PC-3 (cell line): ENCODE results near the gene CTNND2. TPM values are rescaled to one million over a fixed set of nuclear protein-coding genes. Genes with fewer than 3 reads are reported as not detected.
A peak's percentile ranks its signal among the peaks of the same experiment; 100 is the strongest.

Experiments used
- ATAC-seq: fragments of 200-7000 bp; cut with Tn5 transposase; 2 replicates; pipeline ENCODE4 v1.9.1; 2020; ENCODE audit warnings: mild to moderate bottlenecking, moderate library complexity
- BruUV-seq: library from RNA; stranded (reverse); fragments of 400-500 nt; replicated peaks from 2 replicates; lab custom pipeline; 2021; lab: Mats Ljungman, UMichigan
- CTCF ChIA-PET: fragments of 300-600 bp; sonication (Branson Sonifier 250); formaldehyde crosslinking; loops from one replicate; lab custom pipeline; 2022; ENCODE audit warnings: antibody characterized with exemption; lab: Charles Lee
- POLR2A ChIA-PET: fragments of 300-600 bp; sonication (Branson Sonifier 250); formaldehyde crosslinking; loops from one replicate; lab custom pipeline; 2022; ENCODE audit warnings: antibody characterized with exemption; ENCODE audit not compliant: unreplicated experiment; lab: Charles Lee
- DNase-seq: peaks from one replicate; pipeline ENCODE4 v3.0.0-alpha.2; 2015
- H2AFZ ChIP-seq: fragments of 300-600 bp; sonication (generic); 2 replicates; pipeline ENCODE4 v1.6.0; 2016; ENCODE audit warnings: antibody characterized with exemption, low read length
- H3F3A ChIP-seq: fragments of 300-600 bp; sonication (generic); one replicate; pipeline ENCODE4 v1.6.0; 2017; ENCODE audit warnings: antibody characterized with exemption, low read length, control low read depth, mild to moderate bottlenecking; ENCODE audit not compliant: unreplicated experiment
- H3K27ac ChIP-seq: fragments of 300-600 bp; sonication (generic); 2 replicates; pipeline ENCODE4 v1.5.1; 2016; ENCODE audit warnings: mild to moderate bottlenecking, low read length
- H3K27me3 ChIP-seq: fragments of 300-600 bp; sonication (generic); 2 replicates; pipeline ENCODE4 v1.6.1; 2016; ENCODE audit warnings: low read length, mixed read lengths
- H3K36me3 ChIP-seq: fragments of 300-600 bp; sonication (generic); 2 replicates; pipeline ENCODE4 v1.6.1; 2016; ENCODE audit warnings: low read depth, mixed run types, low read length, mixed read lengths
- H3K4me1 ChIP-seq: fragments of 300-600 bp; sonication (generic); 2 replicates; pipeline ENCODE4 v1.5.1; 2016; ENCODE audit warnings: low read length; ENCODE audit not compliant: insufficient read depth
- H3K4me2 ChIP-seq: fragments of 300-600 bp; sonication (generic); 2 replicates; pipeline ENCODE4 v1.6.0; 2016; ENCODE audit warnings: low read length
- H3K4me3 ChIP-seq: fragments of 300-600 bp; sonication (generic); 2 replicates; pipeline ENCODE4 v1.5.1; 2016; ENCODE audit warnings: mild to moderate bottlenecking, low read length, mixed read lengths
- H3K79me2 ChIP-seq: fragments of 300-600 bp; sonication (generic); 2 replicates; pipeline ENCODE4 v1.6.1; 2017; ENCODE audit warnings: low read length, mixed read lengths
- H3K9ac ChIP-seq: fragments of 300-600 bp; sonication (generic); 2 replicates; pipeline ENCODE4 v1.6.0; 2016; ENCODE audit warnings: mild to moderate bottlenecking, low read length
- H3K9me2 ChIP-seq: fragments of 300-600 bp; sonication (generic); replicated peaks from 2 replicates; pipeline ENCODE4 v1.6.1; 2016; ENCODE audit warnings: mixed run types, low read length, mixed read lengths
- H3K9me3 ChIP-seq: fragments of 300-600 bp; sonication (generic); 2 replicates; pipeline ENCODE4 v1.6.1; 2016; ENCODE audit warnings: low read length, mixed read lengths
- H4K20me1 ChIP-seq: fragments of 300-600 bp; sonication (generic); 2 replicates; pipeline ENCODE4 v1.6.1; 2016; ENCODE audit warnings: low read length, mixed read lengths
- EZH2 ChIP-seq: fragments of 300-600 bp; sonication (generic); IDR thresholded peaks from one replicate; pipeline ENCODE4 v1.6.1; 2017; ENCODE audit warnings: antibody characterized with exemption, mild to moderate bottlenecking, low read length; ENCODE audit not compliant: unreplicated experiment
- EZH2phosphoT487 ChIP-seq: fragments of 300-600 bp; sonication (generic); IDR thresholded peaks from 2 replicates; pipeline ENCODE4 v1.6.1; 2018; ENCODE audit warnings: mild to moderate bottlenecking, antibody characterized with exemption, low read length, borderline replicate concordance
- intact Hi-C: fragments of 100-400 bp; cut with micrococcal nuclease; formaldehyde crosslinking; loops from 2 replicates; pipeline ENCODE4 v1.9.0; 2023
- total RNA-seq: library from RNA; depleted of rRNA; stranded (reverse); fragments of >200 nt; gene quantifications from 2 replicates; pipeline ENCODE4 v1.2.3, GENCODE V29; 2014
- TF ChIP-seq, protein P1 (sequence below): fragments of 300-600 bp; sonication (generic); conservative IDR thresholded peaks from 2 replicates; pipeline ENCODE4 v1.5.1; 2017; ENCODE audit warnings: antibody characterized with exemption, low read depth, mild to moderate bottlenecking, low read length

CTNND2 gene
- total RNA-seq, 1 experiment from 2014 or later: 1.8 TPM

DNA sequence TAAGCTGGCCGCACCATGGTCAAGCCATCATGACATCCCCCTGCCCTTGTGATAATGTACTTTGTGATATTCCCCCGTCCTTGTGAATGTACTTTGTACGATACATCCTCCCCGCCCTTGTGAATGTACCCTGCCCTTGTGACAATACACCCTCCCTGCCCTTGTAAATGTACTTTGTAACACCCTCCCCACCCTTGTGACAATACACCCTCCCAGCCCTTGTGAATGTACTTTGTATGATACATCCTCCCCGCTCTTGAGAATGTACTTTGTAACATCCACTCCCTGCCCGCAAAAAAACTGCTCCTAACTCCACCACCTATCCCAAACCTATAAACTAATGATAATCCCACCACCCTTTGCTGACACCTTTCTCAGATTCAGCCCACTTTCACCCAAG lies 313.8 kb downstream of the CTNND2 start:
- H3K4me3 ChIP-seq: no peak overlapping the region
- H3K79me2 ChIP-seq: no peaks in the 10 kb centered on the region
- H3F3A ChIP-seq: no peaks in the 10 kb centered on the region
- H3K9me3 ChIP-seq: no peaks in the 10 kb centered on the region
- DNase-seq (no peak), ATAC-seq (no peak)
- H3K27me3 ChIP-seq: peaks cover 3% of the 10 kb centered on the region; the same call in 1 of the 2 replicates
- intact Hi-C loops: no loop called here
- H3K9me2 ChIP-seq: no peaks in the 10 kb centered on the region
- H3K27ac ChIP-seq: no peak overlapping the region
- no peak overlapping the region for H3K9ac ChIP-seq
- ChIA-PET CTCF (no interaction called here), POLR2A (no interaction called here)
- no TSS peak for BruUV-seq
- H2AFZ ChIP-seq: no peak overlapping the region
- H3K4me2 ChIP-seq: no peak overlapping the region
- H4K20me1 ChIP-seq: no peaks in the 10 kb centered on the region
- no peaks in the 10 kb centered on the region for H3K4me1 ChIP-seq
- no peak for TF ChIP-seq EZH2
- no peaks in the 10 kb centered on the region for H3K36me3 ChIP-seq

DNA sequence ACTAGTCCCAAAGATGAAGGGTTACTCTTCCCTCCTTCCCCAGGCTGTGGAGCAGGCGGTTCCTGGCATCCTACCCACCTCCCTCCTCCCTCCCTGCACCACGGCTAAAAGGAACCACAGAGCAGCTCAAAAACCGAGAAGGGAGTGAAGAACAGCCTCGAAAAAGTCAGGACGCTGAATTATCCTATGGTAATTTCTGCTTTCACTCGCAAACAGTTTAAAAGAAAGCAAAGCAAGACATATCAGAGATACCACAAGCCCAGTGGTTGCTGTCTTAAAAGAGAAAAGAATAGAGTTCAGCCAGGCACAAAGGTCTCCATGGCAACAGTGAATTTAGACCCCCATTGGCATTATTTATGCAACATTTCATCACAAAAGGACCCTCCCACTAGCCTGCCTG lies 315.4 kb downstream of the CTNND2 start:
- POLR2A ChIA-PET: no interaction called here
- TF ChIP-seq EZH2phosphoT487 (no peak), EZH2 (no peak)
- TF ChIP-seq, protein P1, sequence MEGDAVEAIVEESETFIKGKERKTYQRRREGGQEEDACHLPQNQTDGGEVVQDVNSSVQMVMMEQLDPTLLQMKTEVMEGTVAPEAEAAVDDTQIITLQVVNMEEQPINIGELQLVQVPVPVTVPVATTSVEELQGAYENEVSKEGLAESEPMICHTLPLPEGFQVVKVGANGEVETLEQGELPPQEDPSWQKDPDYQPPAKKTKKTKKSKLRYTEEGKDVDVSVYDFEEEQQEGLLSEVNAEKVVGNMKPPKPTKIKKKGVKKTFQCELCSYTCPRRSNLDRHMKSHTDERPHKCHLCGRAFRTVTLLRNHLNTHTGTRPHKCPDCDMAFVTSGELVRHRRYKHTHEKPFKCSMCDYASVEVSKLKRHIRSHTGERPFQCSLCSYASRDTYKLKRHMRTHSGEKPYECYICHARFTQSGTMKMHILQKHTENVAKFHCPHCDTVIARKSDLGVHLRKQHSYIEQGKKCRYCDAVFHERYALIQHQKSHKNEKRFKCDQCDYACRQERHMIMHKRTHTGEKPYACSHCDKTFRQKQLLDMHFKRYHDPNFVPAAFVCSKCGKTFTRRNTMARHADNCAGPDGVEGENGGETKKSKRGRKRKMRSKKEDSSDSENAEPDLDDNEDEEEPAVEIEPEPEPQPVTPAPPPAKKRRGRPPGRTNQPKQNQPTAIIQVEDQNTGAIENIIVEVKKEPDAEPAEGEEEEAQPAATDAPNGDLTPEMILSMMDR: no peak
- Histone ChIP-seq H3K27me3 (peaks cover 6% of the 10 kb centered on the region; the same call in 1 of the 2 replicates), H4K20me1 (no peaks in the 10 kb centered on the region), H3F3A (no peaks in the 10 kb centered on the region), H3K4me2 (no peak overlapping the region), H3K9ac (no peak overlapping the region), H3K9me3 (no peaks in the 10 kb centered on the region), H3K4me1 (peaks cover 3% of the 10 kb centered on the region; the same call in 1 of the 2 replicates), H3K36me3 (no peaks in the 10 kb centered on the region), H3K27ac (no peak overlapping the region), H2AFZ (no peak overlapping the region), H3K9me2 (no peaks in the 10 kb centered on the region), H3K4me3 (no peak overlapping the region), H3K79me2 (no peaks in the 10 kb centered on the region)
- ATAC-seq: no peak
- no TSS peak for BruUV-seq
- intact Hi-C loops: no loop called here
- no peak for DNase-seq
- CTCF ChIA-PET: no interaction called here

DNA sequence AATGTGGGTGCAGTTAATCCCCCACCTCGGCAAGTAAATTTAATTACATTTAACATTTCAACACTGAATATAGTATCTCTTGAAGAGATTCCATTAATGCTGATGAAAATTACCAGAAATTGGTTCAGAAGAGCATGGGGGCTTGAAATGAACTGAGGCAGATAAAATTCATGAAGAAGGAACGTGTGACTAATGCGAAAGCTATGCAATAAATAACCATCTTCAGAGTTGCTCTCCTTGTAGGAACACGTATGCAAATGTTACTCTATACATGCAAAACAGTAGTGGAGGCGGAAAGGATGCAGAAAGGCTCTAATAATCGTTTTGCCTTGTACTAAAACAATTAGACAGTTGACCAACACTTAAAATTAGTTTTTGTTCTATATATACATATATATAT lies 320.2 kb downstream of the CTNND2 start:
- Histone ChIP-seq H3F3A (no peaks in the 10 kb centered on the region), H3K27me3 (peaks cover 18% of the 10 kb centered on the region; the same call in 1 of the 2 replicates), H3K4me1 (peaks cover 3% of the 10 kb centered on the region; the same call in 1 of the 2 replicates), H3K4me3 (no peak overlapping the region), H3K9ac (no peak overlapping the region), H2AFZ (no peak overlapping the region), H4K20me1 (no peaks in the 10 kb centered on the region), H3K27ac (no peak overlapping the region), H3K79me2 (no peaks in the 10 kb centered on the region), H3K9me3 (no peaks in the 10 kb centered on the region), H3K36me3 (no peaks in the 10 kb centered on the region), H3K9me2 (no peaks in the 10 kb centered on the region), H3K4me2 (no peak overlapping the region)
- POLR2A ChIA-PET: no interaction called here
- no TSS peak for BruUV-seq
- DNase-seq (peak; percentile 60), ATAC-seq (no peak)
- TF ChIP-seq, protein P1: no peak
- TF ChIP-seq EZH2 (no peak), EZH2phosphoT487 (no peak)
- CTCF ChIA-PET: no interaction called here
- intact Hi-C loops: no loop called here
